Glutamatergic neuron (in vitro differentiated cells): ENCODE measurements around the gene MLANA. TPM values are rescaled to one million over a fixed set of nuclear protein-coding genes. Genes with fewer than 3 reads are reported as not detected.

Experiments
- DNase-seq: peaks from one replicate; pipeline ENCODE4 v3.0.0; 2022
- H3K27ac Mint-ChIP-seq: one replicate; pipeline ENCODE4 v1.8.0; 2020; ENCODE audit warnings: mild to moderate bottlenecking, mixed read lengths, inconsistent platforms; ENCODE audit not compliant: unreplicated experiment
- H3K27me3 Mint-ChIP-seq: one replicate; pipeline ENCODE4 v1.8.0; 2020; ENCODE audit warnings: mild to moderate bottlenecking, moderate library complexity, mixed read lengths, inconsistent platforms; ENCODE audit not compliant: unreplicated experiment
- H3K36me3 Mint-ChIP-seq: one replicate; pipeline ENCODE4 v1.8.0; 2020; ENCODE audit warnings: mild to moderate bottlenecking, mixed read lengths, inconsistent platforms; ENCODE audit not compliant: unreplicated experiment
- H3K4me1 Mint-ChIP-seq: one replicate; pipeline ENCODE4 v1.8.0; 2020; ENCODE audit warnings: mild to moderate bottlenecking, low read depth, mixed read lengths, inconsistent platforms; ENCODE audit not compliant: unreplicated experiment
- H3K4me3 Mint-ChIP-seq: one replicate; pipeline ENCODE4 v1.8.0; 2020; ENCODE audit warnings: mild to moderate bottlenecking, mixed read lengths, inconsistent platforms; ENCODE audit not compliant: unreplicated experiment
- H3K9me3 Mint-ChIP-seq: one replicate; pipeline ENCODE4 v1.8.0; 2020; ENCODE audit warnings: mild to moderate bottlenecking, moderate library complexity, mixed read lengths, inconsistent platforms; ENCODE audit not compliant: unreplicated experiment
- total RNA-seq: library from RNA; stranded (reverse); fragmentation: NEBNext Ultra II Directional; extraction: Animal tissue kit (Norgen Biotek cat#: 25700); gene quantifications from one replicate; pipeline ENCODE4 v1.2.1, GENCODE V29; 2021; ENCODE audit not compliant: unreplicated experiment
- TF ChIP-seq, protein P1 (sequence below): fragments of 200-600 bp; sonication (generic); IDR thresholded peaks from one replicate; pipeline ENCODE4 v1.5.0; 2021; ENCODE audit not compliant: partially characterized antibody, unreplicated experiment

MLANA gene
- total RNA-seq, 1 donor from 2014 or later = not detected

DNA sequence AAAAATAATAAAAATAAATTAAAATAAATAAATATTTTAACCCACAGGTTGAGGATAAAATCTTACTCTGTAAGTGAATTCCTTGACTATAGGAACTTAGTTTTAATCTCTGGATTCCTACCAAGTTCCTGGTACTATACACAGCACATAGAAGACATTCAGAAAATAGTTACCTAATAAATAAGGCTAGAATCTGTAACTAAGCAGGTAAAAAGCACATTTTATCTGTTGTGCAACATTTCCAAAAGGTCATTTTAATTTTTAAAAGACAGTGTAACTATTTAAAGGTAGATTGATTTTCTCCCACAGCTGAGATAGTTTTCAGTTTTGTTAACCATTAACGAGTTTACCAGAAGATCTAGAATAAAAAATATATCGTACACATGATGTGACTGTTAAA is 47.8 kb downstream of the MLANA start:
- H3K9me3 Mint-ChIP-seq = no peaks in the 10 kb centered on the region
- H3K27me3 Mint-ChIP-seq = no peaks in the 10 kb centered on the region
- H3K36me3 Mint-ChIP-seq = no peaks in the 10 kb centered on the region
- H3K27ac Mint-ChIP-seq = no peak overlapping the region
- no peak for DNase-seq
- TF ChIP-seq, protein P1, sequence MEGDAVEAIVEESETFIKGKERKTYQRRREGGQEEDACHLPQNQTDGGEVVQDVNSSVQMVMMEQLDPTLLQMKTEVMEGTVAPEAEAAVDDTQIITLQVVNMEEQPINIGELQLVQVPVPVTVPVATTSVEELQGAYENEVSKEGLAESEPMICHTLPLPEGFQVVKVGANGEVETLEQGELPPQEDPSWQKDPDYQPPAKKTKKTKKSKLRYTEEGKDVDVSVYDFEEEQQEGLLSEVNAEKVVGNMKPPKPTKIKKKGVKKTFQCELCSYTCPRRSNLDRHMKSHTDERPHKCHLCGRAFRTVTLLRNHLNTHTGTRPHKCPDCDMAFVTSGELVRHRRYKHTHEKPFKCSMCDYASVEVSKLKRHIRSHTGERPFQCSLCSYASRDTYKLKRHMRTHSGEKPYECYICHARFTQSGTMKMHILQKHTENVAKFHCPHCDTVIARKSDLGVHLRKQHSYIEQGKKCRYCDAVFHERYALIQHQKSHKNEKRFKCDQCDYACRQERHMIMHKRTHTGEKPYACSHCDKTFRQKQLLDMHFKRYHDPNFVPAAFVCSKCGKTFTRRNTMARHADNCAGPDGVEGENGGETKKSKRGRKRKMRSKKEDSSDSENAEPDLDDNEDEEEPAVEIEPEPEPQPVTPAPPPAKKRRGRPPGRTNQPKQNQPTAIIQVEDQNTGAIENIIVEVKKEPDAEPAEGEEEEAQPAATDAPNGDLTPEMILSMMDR = no peak
- H3K4me1 Mint-ChIP-seq = no peaks in the 10 kb centered on the region
- H3K4me3 Mint-ChIP-seq = no peak overlapping the region

DNA sequence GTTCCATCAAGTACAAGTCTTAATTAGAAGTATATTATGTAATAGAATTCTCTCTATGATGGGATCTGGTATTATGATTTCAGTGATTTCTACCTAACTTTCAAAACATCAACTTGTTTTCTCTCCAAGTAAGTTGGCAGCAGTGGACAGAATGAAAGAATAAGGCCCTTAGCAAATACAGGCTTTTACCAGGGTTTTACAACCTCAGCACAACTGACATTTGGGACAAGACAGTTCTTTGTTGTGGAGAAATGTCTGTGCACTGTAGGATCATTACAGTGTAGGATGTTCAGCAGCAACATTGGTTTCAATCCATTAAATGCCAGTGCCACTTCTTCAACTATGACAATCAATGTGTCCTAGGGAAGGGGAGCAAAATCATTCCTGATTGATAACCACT is 48.8 kb downstream of the MLANA start:
- TF ChIP-seq, protein P1 = no peak
- Mint-ChIP-seq H3K27ac (no peak overlapping the region), H3K4me1 (no peaks in the 10 kb centered on the region), H3K36me3 (no peaks in the 10 kb centered on the region), H3K27me3 (no peaks in the 10 kb centered on the region), H3K9me3 (no peaks in the 10 kb centered on the region), H3K4me3 (no peak overlapping the region)
- no peak for DNase-seq

DNA sequence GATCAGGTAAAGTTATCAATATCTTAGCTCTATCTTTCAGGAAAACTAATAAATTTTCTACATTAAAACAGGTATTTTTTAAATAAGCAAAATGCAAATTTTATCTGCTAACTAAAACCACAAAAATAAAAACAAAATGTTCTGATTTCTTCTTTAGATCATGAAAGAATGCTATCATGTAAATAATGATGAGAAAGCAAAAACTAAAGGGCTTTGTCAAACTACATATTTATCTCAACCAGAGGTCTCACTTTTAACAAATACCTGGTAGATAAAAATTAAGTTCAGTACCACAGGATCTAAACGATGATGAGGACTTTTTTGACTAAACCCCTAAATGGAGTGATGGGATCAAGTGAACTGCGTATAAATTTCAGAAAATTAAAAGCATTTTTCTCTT is 50.5 kb downstream of the MLANA start:
- Mint-ChIP-seq H3K27ac (no peak overlapping the region), H3K27me3 (no peaks in the 10 kb centered on the region), H3K4me1 (no peaks in the 10 kb centered on the region), H3K36me3 (no peaks in the 10 kb centered on the region), H3K9me3 (no peaks in the 10 kb centered on the region), H3K4me3 (no peak overlapping the region)
- no peak for DNase-seq
- TF ChIP-seq, protein P1 = no peak

DNA sequence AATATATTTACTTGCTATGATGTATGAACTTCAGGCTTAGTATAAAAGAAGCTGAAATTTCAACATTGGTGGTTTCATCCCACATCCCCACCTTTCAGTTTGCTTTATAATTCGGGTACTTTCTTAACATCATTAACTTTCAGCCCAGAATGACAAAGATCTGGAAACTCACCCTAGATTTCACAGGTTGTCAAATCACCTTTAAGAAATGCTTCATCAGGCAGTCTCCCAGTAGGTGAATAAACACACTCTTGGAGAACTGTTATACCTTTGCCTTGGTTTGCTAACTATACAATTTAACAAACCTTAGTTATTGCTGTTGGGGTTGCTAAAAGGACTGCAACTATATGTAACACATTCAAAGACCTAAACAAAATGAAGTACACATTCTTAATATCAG is 54.4 kb downstream of the MLANA start:
- Mint-ChIP-seq H3K4me3 (no peak overlapping the region), H3K9me3 (no peaks in the 10 kb centered on the region), H3K4me1 (no peaks in the 10 kb centered on the region), H3K27me3 (no peaks in the 10 kb centered on the region), H3K27ac (no peak overlapping the region), H3K36me3 (no peaks in the 10 kb centered on the region)
- TF ChIP-seq, protein P1 = no peak
- DNase-seq = no peak

DNA sequence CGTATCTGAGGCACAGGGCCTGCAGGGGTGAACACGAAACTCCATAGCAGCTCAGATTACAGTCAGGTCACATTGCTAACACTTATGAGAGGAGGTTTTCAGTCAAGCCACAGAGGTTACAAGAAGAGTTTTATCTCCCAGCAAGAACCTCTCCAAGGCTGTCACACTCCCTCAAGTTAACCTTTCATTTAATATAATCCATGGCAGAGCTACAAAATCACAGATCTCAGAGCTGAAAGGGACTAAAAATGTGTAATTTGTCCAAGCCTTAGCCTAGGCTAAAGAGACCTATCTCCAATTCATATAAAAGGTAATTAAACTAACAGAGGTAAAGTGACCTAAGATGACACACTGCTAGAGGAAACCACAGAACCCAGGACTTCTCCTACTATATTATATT is 57.2 kb downstream of the MLANA start:
- Mint-ChIP-seq H3K27me3 (no peaks in the 10 kb centered on the region), H3K4me1 (no peaks in the 10 kb centered on the region), H3K27ac (no peak overlapping the region), H3K9me3 (no peaks in the 10 kb centered on the region), H3K36me3 (no peaks in the 10 kb centered on the region), H3K4me3 (no peak overlapping the region)
- no peak for DNase-seq
- TF ChIP-seq, protein P1 = no peak
